ENCODE data around the gene IL31. TPM values are rescaled to one million over a fixed set of nuclear protein-coding genes. Genes with fewer than 3 reads are reported as not detected.
"Not testable (repeated sequence)": the region's sequence is repeated elsewhere in the genome, so short reads cannot be mapped to it uniquely, and the experiment has no call there.

IL31 gene
- total RNA-seq, 2 experiments from 2014 or later, result 3.8 to 4.0 TPM

DNA sequence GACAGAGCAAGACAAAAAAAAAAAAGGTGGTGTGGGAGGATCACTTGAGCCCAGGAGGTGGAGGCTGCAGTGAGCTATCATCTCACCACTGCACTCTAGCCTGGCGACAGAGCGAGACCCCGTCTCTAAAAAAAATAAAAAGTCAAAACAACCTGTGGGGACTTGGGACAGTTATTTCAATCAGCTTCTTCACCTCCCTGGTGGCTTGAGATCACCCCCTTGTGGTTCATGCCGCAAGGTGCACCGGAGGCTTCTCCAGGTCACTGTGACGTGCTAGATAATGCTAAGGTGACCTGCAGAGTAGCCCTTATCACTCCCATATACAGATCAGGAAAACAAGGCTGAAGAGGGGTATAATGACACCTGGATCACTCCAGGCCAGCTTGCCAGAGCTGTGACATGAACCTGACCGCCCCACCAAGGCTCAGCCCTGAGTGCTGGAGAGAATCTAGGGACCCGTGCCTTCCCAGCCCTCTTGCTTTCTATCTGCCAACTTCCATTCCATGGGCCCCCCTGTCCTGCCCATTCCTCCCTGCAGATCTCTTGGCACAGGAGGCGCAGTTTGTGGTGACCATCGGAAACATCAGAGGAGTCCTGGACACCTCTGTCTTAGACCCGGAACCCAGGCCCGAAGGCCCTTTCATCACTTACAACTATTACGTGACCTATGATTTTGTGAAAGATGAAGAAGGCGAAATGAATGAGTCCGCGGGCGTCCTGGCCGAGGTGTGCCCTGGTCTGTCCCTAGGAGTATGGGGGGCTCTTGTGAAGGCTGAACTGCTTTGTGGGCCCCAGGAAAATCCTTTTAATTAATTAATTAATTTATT is 17.0 kb upstream of the IL31 start:
- Mint-ChIP-seq H3K9me3 (peaks cover 7% of the 10 kb centered on the region), H3K27me3 (no peaks in the 10 kb centered on the region), H3K4me3 (no peak overlapping the region), H3K4me1 (ENCODE audit: low read depth) (no peaks in the 10 kb centered on the region), H3K27ac (no peak overlapping the region), H3K36me3 (no peaks in the 10 kb centered on the region)
- intact Hi-C loops (cut with micrococcal nuclease), result loop anchor here (1.0 to 2.0 kb wide), 3 partner anchors 30 to 137 kb away; no protein-coding TSS in a partner anchor
- ChIA-PET CTCF (interaction anchor here (0.6 to 4.7 kb wide), 17 partner anchors 10 to 1955 kb away, joined by 3 to 71 read pairs (median 5); partner anchors contain the start of gene IL31), POLR2A (no interaction called here)
- peak; percentile 85 for DNase-seq

DNA sequence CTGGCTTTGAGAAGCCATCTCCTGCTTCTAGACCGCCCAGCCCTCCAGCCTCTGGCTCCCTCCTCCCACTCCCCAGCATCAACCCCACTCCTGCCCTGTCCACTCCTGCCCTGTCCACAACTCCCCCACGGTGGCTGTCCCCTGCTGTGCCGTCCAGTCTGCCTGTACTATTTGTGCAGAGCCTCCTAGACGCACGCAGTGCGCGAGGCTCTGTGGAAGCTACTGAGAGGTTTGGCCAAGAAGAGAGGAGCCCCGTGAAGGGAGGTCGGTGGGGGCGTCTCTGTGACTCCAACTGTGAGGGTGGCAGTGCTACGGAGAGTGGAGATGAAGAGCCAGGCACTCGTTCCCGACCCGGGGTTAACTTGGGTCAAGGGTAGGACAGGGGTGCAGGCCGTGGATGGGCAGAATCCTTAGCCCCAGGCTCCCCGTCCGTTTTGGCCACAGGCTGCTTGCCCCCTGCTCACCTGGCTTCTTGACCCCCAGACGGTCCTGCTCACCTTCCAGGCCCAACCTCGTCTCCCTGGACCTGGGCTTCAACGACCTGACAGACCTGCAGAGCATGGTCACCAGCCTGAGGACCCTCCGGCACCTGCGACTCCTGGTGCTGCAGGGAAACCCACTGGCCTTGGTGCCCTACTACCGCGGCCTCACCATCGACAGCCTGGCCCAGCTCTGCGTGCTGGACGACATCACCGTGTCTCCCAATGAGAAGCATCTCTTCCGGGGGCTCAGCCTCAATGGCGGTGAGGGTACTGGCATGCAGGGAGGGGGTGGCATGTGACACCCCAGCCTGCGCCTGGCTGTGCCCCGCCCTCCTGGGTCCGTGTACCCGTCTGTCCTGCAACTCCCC is 15.8 kb upstream of the IL31 start:
- Mint-ChIP-seq H3K36me3 (no peaks in the 10 kb centered on the region), H3K27me3 (peaks cover under 1% of the 10 kb centered on the region), H3K27ac (no peak overlapping the region), H3K4me1 (ENCODE audit: low read depth) (no peaks in the 10 kb centered on the region), H3K4me3 (no peak overlapping the region), H3K9me3 (peaks cover under 1% of the 10 kb centered on the region)
- CTCF ChIA-PET, result interaction anchor here (0.6 to 4.7 kb wide), 11 partner anchors 23 to 1954 kb away, joined by 3 to 71 read pairs (median 6); no protein-coding TSS in a partner anchor
- POLR2A ChIA-PET, result no interaction called here
- intact Hi-C loops (cut with micrococcal nuclease), result loop anchor here (2.0 kb wide), 1 partner anchor 29 kb away; no protein-coding TSS in a partner anchor
- no peak for DNase-seq

DNA sequence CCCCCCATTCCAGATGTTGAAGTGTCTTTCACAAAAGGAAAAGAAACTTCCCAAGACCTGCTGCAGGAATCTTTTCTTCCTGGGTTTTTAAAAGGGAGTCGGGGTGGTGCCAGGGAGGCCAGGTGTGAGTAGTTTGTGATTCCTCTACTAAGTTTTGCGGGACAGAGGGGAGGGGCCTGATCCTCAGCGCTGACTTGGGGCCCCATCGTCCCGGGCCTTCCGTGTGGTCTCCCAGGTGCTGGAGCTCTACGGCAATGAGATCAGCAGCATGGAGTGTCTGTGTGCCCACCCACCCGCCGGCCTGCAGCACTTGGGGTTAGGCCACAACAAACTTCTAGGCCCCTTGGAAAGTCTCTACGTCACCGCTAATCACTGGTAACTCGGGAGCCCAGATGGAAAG is 13.4 kb upstream of the IL31 start:
- Mint-ChIP-seq H3K27ac (no peak overlapping the region), H3K4me1 (ENCODE audit: low read depth) (peaks cover 4% of the 10 kb centered on the region), H3K36me3 (no peaks in the 10 kb centered on the region), H3K4me3 (no peak overlapping the region), H3K9me3 (no peaks in the 10 kb centered on the region), H3K27me3 (peaks cover 12% of the 10 kb centered on the region)
- ChIA-PET POLR2A (no interaction called here), CTCF (interaction anchor here (0.7 kb wide), 1 partner anchor 59 kb away, joined by 3 read pairs; no protein-coding TSS in a partner anchor)
- DNase-seq, result no peak
- intact Hi-C loops (cut with micrococcal nuclease), result no loop called here

- H3K36me3 Mint-ChIP-seq, result no peaks in the 10 kb centered on the region
Measured at GRCh38 chr12:122185494-122186082, 11.6 kb upstream of the IL31 start.

DNA sequence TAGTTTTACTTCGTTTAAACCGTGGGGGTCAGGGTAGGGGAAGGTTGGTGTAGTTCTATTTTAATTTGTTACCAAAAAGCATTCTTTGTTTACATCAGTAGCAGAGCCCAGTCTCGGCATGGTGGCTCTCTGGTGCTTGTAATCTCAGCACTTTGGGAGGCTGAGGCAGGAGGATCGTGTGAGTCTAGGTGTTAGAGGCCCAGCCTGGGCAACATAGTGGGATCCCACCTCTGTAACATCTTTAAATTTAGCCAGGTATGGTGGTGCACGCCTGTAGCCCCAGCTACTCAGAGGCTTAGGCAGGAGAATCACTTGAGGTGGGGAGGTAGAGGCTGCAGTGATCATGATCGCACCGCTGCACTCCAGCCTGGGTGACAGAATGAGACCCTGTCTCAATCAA is 11.1 kb upstream of the IL31 start:
- CTCF ChIA-PET, result no interaction called here
- POLR2A ChIA-PET, result no interaction called here
- no peaks in the 10 kb centered on the region for H3K36me3 Mint-ChIP-seq
- H3K27me3 Mint-ChIP-seq, result peaks cover 12% of the 10 kb centered on the region
- no peaks in the 10 kb centered on the region for H3K9me3 Mint-ChIP-seq
- intact Hi-C loops (cut with micrococcal nuclease), result no loop called here
- peaks cover 4% of the 10 kb centered on the region for H3K4me1 Mint-ChIP-seq (ENCODE audit: low read depth)
- no peak overlapping the region for H3K27ac Mint-ChIP-seq
- no peak overlapping the region for H3K4me3 Mint-ChIP-seq
- no peak for DNase-seq

More at GRCh38 chr12:122185494-122186082, 11.6 kb upstream of the IL31 start:
- Mint-ChIP-seq H3K27ac (no peak overlapping the region), H3K4me3 (no peak overlapping the region), H3K9me3 (no peaks in the 10 kb centered on the region), H3K27me3 (peaks cover 12% of the 10 kb centered on the region), H3K4me1 (ENCODE audit: low read depth) (peaks cover 4% of the 10 kb centered on the region)
- intact Hi-C loops (cut with micrococcal nuclease), result no loop called here
- ChIA-PET CTCF (no interaction called here), POLR2A (no interaction called here)
- DNase-seq, result no peak

DNA sequence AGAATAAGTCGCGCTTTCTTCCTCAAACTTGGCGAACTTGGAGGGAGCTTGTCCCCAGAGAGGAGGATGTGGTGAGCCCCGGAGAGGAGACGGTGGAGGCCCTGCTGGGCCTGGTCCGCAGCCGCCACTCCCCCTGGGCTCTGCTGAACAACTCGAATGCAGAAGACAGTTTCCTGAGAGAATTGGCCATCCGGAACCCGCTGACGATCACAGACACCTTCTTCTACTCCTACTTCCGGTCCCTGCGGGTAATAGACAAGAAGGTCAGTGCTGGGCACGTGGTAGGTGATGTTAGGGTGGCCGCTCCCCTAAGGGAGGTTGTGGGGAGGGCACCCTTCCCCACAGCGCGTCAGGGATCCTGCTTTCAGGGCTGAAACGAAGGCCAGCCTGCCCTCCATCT is 10.5 kb upstream of the IL31 start:
- Mint-ChIP-seq H3K27me3 (peaks cover 12% of the 10 kb centered on the region), H3K27ac (no peak overlapping the region), H3K4me1 (ENCODE audit: low read depth) (peaks cover 6% of the 10 kb centered on the region), H3K36me3 (no peaks in the 10 kb centered on the region), H3K4me3 (peak overlapping the region; percentile 16), H3K9me3 (no peaks in the 10 kb centered on the region)
- ChIA-PET CTCF (interaction anchor here (0.6 kb wide), 1 partner anchor 130 kb away, joined by 3 read pairs; no protein-coding TSS in a partner anchor), POLR2A (no interaction called here)
- no peak for DNase-seq
- intact Hi-C loops (cut with micrococcal nuclease), result no loop called here

GRCh38 chr12:122183588-122183940 is 9.5 kb upstream of the IL31 start:
- intact Hi-C loops (cut with micrococcal nuclease), result no loop called here
- Mint-ChIP-seq H3K4me1 (ENCODE audit: low read depth) (peaks cover 6% of the 10 kb centered on the region), H3K27ac (no peak overlapping the region)

GRCh38 chr12:122182887-122183587 is 9.0 kb upstream of the IL31 start, which contains the start of gene LRRC43:
Gene LRRC43 (plus strand): TSS chr12:122183123. CDS start chr12:122183145, 22 bp downstream.
- Mint-ChIP-seq H3K4me3 (peak within 1 kb of the TSS; percentile 71), H3K27me3 (peaks cover 12% of the 10 kb centered on the region), H3K4me1 (ENCODE audit: low read depth) (peaks cover 6% of the 10 kb centered on the region), H3K27ac (no peak within 1 kb of the TSS), H3K9me3 (no peaks in the 10 kb centered on the region), H3K36me3 (no peaks in the 10 kb centered on the region)
- peak; percentile 44 for DNase-seq
- CTCF ChIA-PET, result interaction anchor here (0.6 to 1.4 kb wide), 3 partner anchors 26 to 368 kb away, joined by 3 to 4 read pairs (median 3); no protein-coding TSS in a partner anchor
- intact Hi-C loops (cut with micrococcal nuclease), result no loop called here
- POLR2A ChIA-PET, result interaction anchor here (0.7 kb wide), 1 partner anchor 17 kb away, joined by 3 read pairs; no protein-coding TSS in a partner anchor

More at GRCh38 chr12:122183588-122183940, 9.5 kb upstream of the IL31 start:
- Mint-ChIP-seq H3K9me3 (no peaks in the 10 kb centered on the region), H3K4me3 (no peak overlapping the region), H3K27me3 (peaks cover 12% of the 10 kb centered on the region), H3K36me3 (no peaks in the 10 kb centered on the region)
- CTCF ChIA-PET, result interaction anchor here (0.6 to 1.4 kb wide), 3 partner anchors 26 to 367 kb away, joined by 3 to 4 read pairs (median 3); no protein-coding TSS in a partner anchor
- POLR2A ChIA-PET, result no interaction called here
- no peak for DNase-seq

DNA sequence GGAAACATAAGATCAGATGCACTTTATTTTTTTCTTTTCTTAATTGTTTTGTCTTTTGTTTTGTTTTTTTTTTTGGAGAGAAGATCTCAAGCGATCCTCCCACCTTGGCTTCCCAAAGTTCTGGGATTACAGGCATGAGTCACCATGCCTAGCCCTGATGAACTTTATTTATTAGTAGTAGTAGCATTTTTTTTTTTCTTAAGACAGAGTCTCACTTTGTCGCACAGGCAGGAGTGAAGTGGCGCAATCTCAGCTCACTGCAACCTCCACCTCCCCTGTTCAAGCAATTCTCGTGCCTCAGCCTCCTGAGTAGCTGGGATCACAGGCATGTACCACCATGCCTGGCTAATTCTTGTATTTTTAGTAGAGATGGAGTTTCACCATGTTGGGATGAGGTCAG is 2.5 kb upstream of the IL31 start:
- POLR2A ChIA-PET; H3K27me3 Mint-ChIP-seq; CTCF ChIA-PET; H3K27ac Mint-ChIP-seq; H3K36me3 Mint-ChIP-seq; H3K4me3 Mint-ChIP-seq; H3K9me3 Mint-ChIP-seq; intact Hi-C loops (cut with micrococcal nuclease); DNase-seq: not testable (repeated sequence)
- peaks cover 15% of the 10 kb centered on the region for H3K4me1 Mint-ChIP-seq (ENCODE audit: low read depth)

- no peaks in the 10 kb centered on the region for H3K9me3 Mint-ChIP-seq
- H3K4me1 Mint-ChIP-seq (ENCODE audit: low read depth), result peaks cover 14% of the 10 kb centered on the region
- no peak overlapping the region for H3K27ac Mint-ChIP-seq
- peaks cover 11% of the 10 kb centered on the region for H3K27me3 Mint-ChIP-seq
- no peaks in the 10 kb centered on the region for H3K36me3 Mint-ChIP-seq
- ChIA-PET POLR2A (no interaction called here), CTCF (no interaction called here)
- no peak for DNase-seq
- intact Hi-C loops (cut with micrococcal nuclease), result no loop called here
- H3K4me3 Mint-ChIP-seq, result no peak overlapping the region
Measured at GRCh38 chr12:122172262-122172939, 1.6 kb downstream of the IL31 start.

GRCh38 chr12:122171399-122171798 is 2.6 kb downstream of the IL31 start:
- peaks cover 15% of the 10 kb centered on the region for H3K27me3 Mint-ChIP-seq
- CTCF ChIA-PET, result no interaction called here
- H3K36me3 Mint-ChIP-seq, result no peaks in the 10 kb centered on the region
- POLR2A ChIA-PET, result no interaction called here
- no peak for DNase-seq
- H3K4me1 Mint-ChIP-seq (ENCODE audit: low read depth), result peaks cover 24% of the 10 kb centered on the region
- no peaks in the 10 kb centered on the region for H3K9me3 Mint-ChIP-seq
- H3K27ac Mint-ChIP-seq, result no peak overlapping the region
- H3K4me3 Mint-ChIP-seq, result no peak overlapping the region
- intact Hi-C loops (cut with micrococcal nuclease), result no loop called here
